Measurements from ENCODE around the gene DDX6.

Gene DDX6

GRCh38 chr11:118778898-118779297 is 12.1 kb downstream of the DDX6 start (continued):
- TF ChIP-seq TSHZ2 (CRISPR knock-in tag; IDR thresholded peaks at IDR 0.05), result no peak
- TF ChIP-seq CSRNP3 (CRISPR knock-in tag; IDR thresholded peaks at IDR 0.05), result no peak

- ATAC-seq, result no peak
- TF ChIP-seq GLIS3 (CRISPR knock-in tag; IDR thresholded peaks at IDR 0.05) (no peak), OSR1 (CRISPR knock-in tag; IDR thresholded peaks at IDR 0.05) (no peak), ZC3H10 (CRISPR knock-in tag; IDR thresholded peaks at IDR 0.05) (no peak), ESRRG (CRISPR knock-in tag; IDR thresholded peaks at IDR 0.05) (no peak)
Measured at GRCh38 chr11:118774032-118774431, 16.9 kb downstream of the DDX6 start.

GRCh38 chr11:118771547-118772288 is 19.2 kb downstream of the DDX6 start:
- no peak for ATAC-seq
- TF ChIP-seq ZNF70 (CRISPR knock-in tag; IDR thresholded peaks at IDR 0.05), result no peak
- TF ChIP-seq CREB5 (CRISPR knock-in tag; IDR thresholded peaks at IDR 0.05; ENCODE audit: low read depth), result no peak
- TF ChIP-seq TSHZ2 (CRISPR knock-in tag; IDR thresholded peaks at IDR 0.05), result no peak
- no peak for TF ChIP-seq GLIS3 (CRISPR knock-in tag; IDR thresholded peaks at IDR 0.05)
- no peak for TF ChIP-seq ZC3H10 (CRISPR knock-in tag; IDR thresholded peaks at IDR 0.05)
- TF ChIP-seq BACH2 (CRISPR knock-in tag; IDR thresholded peaks at IDR 0.05; ENCODE audit: borderline replicate concordance), result no peak
- TF ChIP-seq ESRRG (CRISPR knock-in tag; IDR thresholded peaks at IDR 0.05), result no peak
- TF ChIP-seq OSR1 (CRISPR knock-in tag; IDR thresholded peaks at IDR 0.05), result no peak
- no peak for TF ChIP-seq ISL1 (CRISPR knock-in tag; IDR thresholded peaks at IDR 0.05)
- TF ChIP-seq ZFP30 (CRISPR knock-in tag; IDR thresholded peaks at IDR 0.05), result no peak
- TF ChIP-seq TOX (CRISPR knock-in tag; IDR thresholded peaks at IDR 0.05; ENCODE audit: borderline replicate concordance), result no peak
- no peak for TF ChIP-seq ZFP3 (CRISPR knock-in tag; IDR thresholded peaks at IDR 0.05)
- no peak for TF ChIP-seq ARNTL (CRISPR knock-in tag; IDR thresholded peaks at IDR 0.05; ENCODE audit: borderline replicate concordance, low read depth)
- TF ChIP-seq SNAI2 (CRISPR knock-in tag; IDR thresholded peaks at IDR 0.05), result no peak
- no peak for TF ChIP-seq ZNF565 (CRISPR knock-in tag; conservative IDR thresholded peaks at IDR 0.05; ENCODE audit: low read depth)
- TF ChIP-seq CSDC2 (CRISPR knock-in tag; IDR thresholded peaks at IDR 0.05), result no peak
- no peak for TF ChIP-seq PPARA (CRISPR knock-in tag; IDR thresholded peaks at IDR 0.05; ENCODE audit: borderline replicate concordance)

- no peak for ATAC-seq
- TF ChIP-seq ZNF565 (CRISPR knock-in tag; conservative IDR thresholded peaks at IDR 0.05; ENCODE audit: low read depth) (no peak), ZFP3 (CRISPR knock-in tag; IDR thresholded peaks at IDR 0.05) (no peak), ESRRG (CRISPR knock-in tag; IDR thresholded peaks at IDR 0.05) (no peak)
Measured at GRCh38 chr11:118768690-118769089, 22.3 kb downstream of the DDX6 start.
